PC-9 (cell line): Measurements from ENCODE around the gene MCFD2. TPM values are rescaled to one million over a fixed set of nuclear protein-coding genes. Genes with fewer than 3 reads are reported as not detected.

ENCODE experiments used
- BruUV-seq: library from RNA; stranded (reverse); fragments of 400-500 nt; replicated peaks from 2 replicates; lab custom pipeline; 2021; lab: Mats Ljungman, UMichigan
- CTCF ChIA-PET: fragments of 300-600 bp; sonication (Branson Sonifier 250); formaldehyde crosslinking; loops from one replicate; lab custom pipeline; 2022; ENCODE audit warnings: antibody characterized with exemption; lab: Charles Lee
- POLR2A ChIA-PET: fragments of 300-600 bp; sonication (Branson Sonifier 250); formaldehyde crosslinking; loops from one replicate; lab custom pipeline; 2022; ENCODE audit warnings: antibody characterized with exemption; ENCODE audit not compliant: unreplicated experiment; lab: Charles Lee
- DNase-seq, 2 experiments: peaks; one replicate each; pipeline versions ENCODE4 v3.0.0 to v3.0.0-alpha.2; 2015 to 2022; ENCODE audit warnings: mixed read lengths in 1 of 2
- H2AFZ ChIP-seq: fragments of 200-600 bp; sonication (generic); 2 replicates; pipeline ENCODE4 v1.8.1; 2017; ENCODE audit warnings: antibody characterized with exemption
- H3F3A ChIP-seq: fragments of 200-600 bp; sonication (generic); 2 replicates; pipeline ENCODE4 v1.8.1; 2017; ENCODE audit warnings: antibody characterized with exemption, mild to moderate bottlenecking, low read depth; ENCODE audit not compliant: insufficient read depth
- H3K27ac ChIP-seq: fragments of 200-600 bp; sonication (generic); 2 replicates; pipeline ENCODE4 v1.6.1; 2016; ENCODE audit warnings: mixed run types
- H3K27me3 ChIP-seq: fragments of 200-600 bp; sonication (generic); 2 replicates; pipeline ENCODE4 v1.6.1; 2016; ENCODE audit warnings: low read depth, mixed run types; ENCODE audit not compliant: insufficient read depth
- H3K36me3 ChIP-seq: fragments of 200-600 bp; sonication (generic); 2 replicates; pipeline ENCODE4 v1.6.1; 2016; ENCODE audit warnings: low read depth, mixed run types
- H3K4me1 ChIP-seq: fragments of 200-600 bp; sonication (generic); replicated peaks from 2 replicates; pipeline ENCODE4 v1.6.1; 2016; ENCODE audit warnings: mixed run types; ENCODE audit not compliant: insufficient read depth
- H3K4me2 ChIP-seq: fragments of 200-600 bp; sonication (generic); 2 replicates; pipeline ENCODE4 v1.6.1; 2017; ENCODE audit warnings: mixed run types
- H3K4me3 ChIP-seq: fragments of 200-600 bp; sonication (generic); 2 replicates; pipeline ENCODE4 v1.6.1; 2016; ENCODE audit warnings: mixed run types
- H3K79me2 ChIP-seq: fragments of 200-600 bp; sonication (generic); 2 replicates; pipeline ENCODE4 v1.6.1; 2017; ENCODE audit warnings: low read depth, mixed run types
- H3K9me2 ChIP-seq: fragments of 200-600 bp; sonication (generic); 2 replicates; pipeline ENCODE4 v1.8.1; 2017; ENCODE audit warnings: mild to moderate bottlenecking; ENCODE audit not compliant: insufficient read depth
- H3K9me3 ChIP-seq: fragments of 200-600 bp; sonication (generic); 2 replicates; pipeline ENCODE4 v1.8.1; 2016; ENCODE audit warnings: low read depth; ENCODE audit not compliant: insufficient read depth
- H4K20me1 ChIP-seq: fragments of 200-600 bp; sonication (generic); 2 replicates; pipeline ENCODE4 v1.8.1; 2017; ENCODE audit not compliant: insufficient read depth
- EZH2 ChIP-seq: fragments of 200-600 bp; sonication (generic); IDR thresholded peaks from 2 replicates; pipeline ENCODE4 v1.8.0; 2017; ENCODE audit warnings: antibody characterized with exemption, low read depth
- intact Hi-C: fragments of 100-400 bp; cut with micrococcal nuclease; formaldehyde crosslinking; loops from one replicate; pipeline ENCODE4 v1.10.0; 2022; ENCODE audit not compliant: unreplicated experiment
- total RNA-seq: library from RNA; stranded (reverse); gene quantifications from 2 replicates; pipeline ENCODE4 v1.2.3, GENCODE V29; 2021
- TF ChIP-seq, protein P1 (sequence below): fragments of 200-600 bp; sonication (generic); conservative IDR thresholded peaks from 2 replicates; pipeline ENCODE4 v1.6.1; 2017; ENCODE audit warnings: mixed run types, antibody characterized with exemption, mild to moderate bottlenecking, moderate library complexity

Gene MCFD2
- total RNA-seq, 1 experiment from 2014 or later = 163 TPM

DNA sequence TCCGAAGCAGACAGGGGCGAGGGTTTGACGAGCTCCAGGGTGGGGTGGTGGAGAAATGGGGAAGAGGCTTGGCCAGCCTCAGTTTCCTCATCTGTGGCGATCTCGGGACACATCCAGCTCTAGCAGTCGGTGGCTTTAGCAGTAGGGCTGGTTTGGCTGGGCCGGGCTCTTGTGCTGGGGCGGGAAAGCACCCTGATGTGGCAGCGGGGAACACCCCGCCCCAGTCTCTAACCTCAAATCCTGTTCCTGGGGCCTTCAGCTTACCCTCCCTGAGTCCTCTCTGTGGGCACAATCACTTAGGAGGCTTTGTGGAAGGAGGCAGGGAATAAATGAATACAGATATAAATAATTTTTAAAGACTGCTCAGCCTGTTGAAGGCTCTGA, 26.5 kb upstream of the MCFD2 start:
- BruUV-seq = no TSS peak
- peak overlapping the region; percentile 54 for H3K27ac ChIP-seq
- DNase-seq = peak; percentile 44 to 45
- no peaks in the 10 kb centered on the region for H3K27me3 ChIP-seq
- H4K20me1 ChIP-seq = peaks cover 6% of the 10 kb centered on the region; the same call in 1 of the 2 replicates
- H3K4me3 ChIP-seq = peak overlapping the region; percentile 88
- TF ChIP-seq, protein P1, sequence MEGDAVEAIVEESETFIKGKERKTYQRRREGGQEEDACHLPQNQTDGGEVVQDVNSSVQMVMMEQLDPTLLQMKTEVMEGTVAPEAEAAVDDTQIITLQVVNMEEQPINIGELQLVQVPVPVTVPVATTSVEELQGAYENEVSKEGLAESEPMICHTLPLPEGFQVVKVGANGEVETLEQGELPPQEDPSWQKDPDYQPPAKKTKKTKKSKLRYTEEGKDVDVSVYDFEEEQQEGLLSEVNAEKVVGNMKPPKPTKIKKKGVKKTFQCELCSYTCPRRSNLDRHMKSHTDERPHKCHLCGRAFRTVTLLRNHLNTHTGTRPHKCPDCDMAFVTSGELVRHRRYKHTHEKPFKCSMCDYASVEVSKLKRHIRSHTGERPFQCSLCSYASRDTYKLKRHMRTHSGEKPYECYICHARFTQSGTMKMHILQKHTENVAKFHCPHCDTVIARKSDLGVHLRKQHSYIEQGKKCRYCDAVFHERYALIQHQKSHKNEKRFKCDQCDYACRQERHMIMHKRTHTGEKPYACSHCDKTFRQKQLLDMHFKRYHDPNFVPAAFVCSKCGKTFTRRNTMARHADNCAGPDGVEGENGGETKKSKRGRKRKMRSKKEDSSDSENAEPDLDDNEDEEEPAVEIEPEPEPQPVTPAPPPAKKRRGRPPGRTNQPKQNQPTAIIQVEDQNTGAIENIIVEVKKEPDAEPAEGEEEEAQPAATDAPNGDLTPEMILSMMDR = no peak
- TF ChIP-seq EZH2 = no peak
- H3K4me2 ChIP-seq = peak overlapping the region; percentile 99
- ChIA-PET POLR2A (interaction anchor here (0.6 kb wide), 3 partner anchors 8 to 22 kb away, joined by 3 read pairs; no protein-coding TSS in a partner anchor), CTCF (interaction anchor here (0.6 kb wide), 1 partner anchor 13 kb away, joined by 3 read pairs; no protein-coding TSS in a partner anchor)
- H3K79me2 ChIP-seq = peaks cover 72% of the 10 kb centered on the region
- peak overlapping the region; percentile 78 for H2AFZ ChIP-seq
- H3F3A ChIP-seq = peaks cover 34% of the 10 kb centered on the region
- H3K9me3 ChIP-seq = no peaks in the 10 kb centered on the region
- intact Hi-C loops = no loop called here
- no peaks in the 10 kb centered on the region for H3K9me2 ChIP-seq
- no peaks in the 10 kb centered on the region; the same call in 1 of the 2 replicates for H3K36me3 ChIP-seq
- peaks cover 46% of the 10 kb centered on the region for H3K4me1 ChIP-seq

DNA sequence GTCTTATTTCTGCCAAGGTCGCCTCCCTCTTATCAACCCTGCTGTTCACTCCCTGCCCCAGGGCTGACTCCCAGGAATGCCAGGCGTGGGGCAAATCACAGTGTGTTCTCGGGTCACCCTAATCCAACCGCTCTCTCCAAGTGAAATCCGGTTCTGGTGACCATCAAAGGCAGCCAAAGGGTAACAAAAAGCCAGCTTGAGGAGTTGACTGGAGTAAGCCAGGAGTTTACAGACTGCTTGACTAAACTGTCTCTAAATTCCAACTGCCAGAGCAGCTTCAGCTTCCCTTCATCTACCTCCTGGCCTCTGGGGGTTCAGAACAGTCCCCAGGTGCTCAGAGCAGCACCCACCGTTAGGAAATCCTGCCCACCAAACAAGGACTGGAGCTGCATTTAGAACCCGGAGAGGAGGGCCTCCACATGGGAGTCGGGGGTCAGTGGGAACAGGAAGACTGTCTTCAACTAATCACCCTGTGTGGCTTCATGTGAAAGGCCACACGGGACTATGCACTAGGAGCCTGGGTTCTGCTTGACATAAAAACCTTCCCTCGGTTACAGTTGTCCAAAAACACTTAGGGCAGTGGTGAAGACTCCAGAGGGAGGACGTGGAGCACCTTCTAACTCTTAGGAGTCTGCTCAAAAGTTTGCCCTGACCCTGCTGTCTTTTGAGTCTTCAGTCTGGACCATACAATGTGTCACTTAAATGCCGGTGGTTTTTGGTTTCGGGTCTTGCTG, 24.2 kb upstream of the MCFD2 start:
- POLR2A ChIA-PET = interaction anchor here (0.6 kb wide), 1 partner anchor 46 kb away, joined by 3 read pairs; no protein-coding TSS in a partner anchor
- CTCF ChIA-PET = interaction anchor here (1.0 to 1.1 kb wide), 2 partner anchors 14 to 22 kb away, joined by 3 to 8 read pairs; no protein-coding TSS in a partner anchor
- no peaks in the 10 kb centered on the region for H3K27me3 ChIP-seq
- no peaks in the 10 kb centered on the region for H3K9me2 ChIP-seq
- H3K4me2 ChIP-seq = peak overlapping the region; percentile 85
- H3K9me3 ChIP-seq = no peaks in the 10 kb centered on the region
- peaks cover 34% of the 10 kb centered on the region for H3F3A ChIP-seq
- peaks cover 6% of the 10 kb centered on the region; the same call in 1 of the 2 replicates for H4K20me1 ChIP-seq
- TF ChIP-seq, protein P1 = no peak
- no peak for TF ChIP-seq EZH2
- peaks cover 48% of the 10 kb centered on the region for H3K79me2 ChIP-seq
- H3K36me3 ChIP-seq = no peaks in the 10 kb centered on the region; the same call in 1 of the 2 replicates
- peaks cover 46% of the 10 kb centered on the region for H3K4me1 ChIP-seq
- BruUV-seq = no TSS peak
- DNase-seq = peak; percentile 76 to 92
- H3K27ac ChIP-seq = peak overlapping the region; percentile 96
- intact Hi-C loops = no loop called here
- peak overlapping the region; percentile 65 for H3K4me3 ChIP-seq
- peak overlapping the region; percentile 61 for H2AFZ ChIP-seq

DNA sequence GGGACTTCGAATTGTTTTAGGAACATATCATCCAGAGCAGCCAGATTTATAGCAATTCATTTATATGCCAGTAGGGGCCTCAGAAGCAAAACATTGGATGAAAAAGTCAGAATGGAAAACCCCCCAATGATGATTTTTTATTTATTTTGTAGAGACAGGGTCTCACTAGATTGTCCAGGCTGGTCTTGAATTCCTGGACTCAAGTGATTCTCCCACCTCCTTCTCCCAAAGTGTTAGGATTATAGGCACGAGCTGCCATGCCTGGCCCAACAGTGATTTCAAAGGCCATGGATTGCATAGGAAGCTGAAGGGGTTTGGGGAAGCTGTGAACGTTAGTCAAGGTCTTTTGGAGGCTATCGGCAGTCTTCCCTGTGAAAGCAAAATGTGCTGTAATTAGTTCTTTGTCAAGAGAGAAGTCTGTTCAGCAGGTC, 21.9 kb upstream of the MCFD2 start:
- Histone ChIP-seq H2AFZ (no peak overlapping the region), H4K20me1 (no peaks in the 10 kb centered on the region), H3K4me1 (peaks cover 25% of the 10 kb centered on the region), H3K27me3 (no peaks in the 10 kb centered on the region), H3K9me3 (no peaks in the 10 kb centered on the region), H3K36me3 (no peaks in the 10 kb centered on the region), H3K4me2 (no peak overlapping the region), H3K9me2 (no peaks in the 10 kb centered on the region), H3F3A (peaks cover 28% of the 10 kb centered on the region), H3K4me3 (no peak overlapping the region), H3K27ac (0 out of 2 replicates have a peak overlapping the region, but pooled peaks have one; percentile 2), H3K79me2 (peaks cover 25% of the 10 kb centered on the region)
- TF ChIP-seq, protein P1 = peak; percentile 75
- no peak for TF ChIP-seq EZH2
- ChIA-PET POLR2A (no interaction called here), CTCF (interaction anchor here (1.2 kb wide), 1 partner anchor 385 kb away, joined by 3 read pairs; no protein-coding TSS in a partner anchor)
- no TSS peak for BruUV-seq
- intact Hi-C loops = no loop called here
- DNase-seq = no peak
